BLaER1 treated with 17β-estradiol and CSF1 and Interleukin-3, amounts not matched to agents 10 nM and 100 nM (cell line): ENCODE measurements around the gene LEFTY2.

Source experiments
- H3K27ac ChIP-seq, 11 experiments: shearing (Covaris generic); formaldehyde crosslinking; 2 replicates each; pipeline ENCODE4 v1.8.1; 2022
- H3K27me3 ChIP-seq, 11 experiments: shearing (Covaris generic); formaldehyde crosslinking; 2 replicates each; pipeline ENCODE4 v1.8.1; 2022
- H3K36me3 ChIP-seq, 11 experiments: shearing (Covaris generic); formaldehyde crosslinking; 2 replicates each; pipeline ENCODE4 v1.8.1; 2022
- H3K4me1 ChIP-seq, 10 experiments: shearing (Covaris generic); formaldehyde crosslinking; 2 replicates each; pipeline ENCODE4 v1.8.1; 2022
- H3K4me2 ChIP-seq, 11 experiments: shearing (Covaris generic); formaldehyde crosslinking; 2 replicates each; pipeline ENCODE4 v1.8.1; 2022
- H3K4me3 ChIP-seq, 10 experiments: shearing (Covaris generic); formaldehyde crosslinking; 2 replicates each; pipeline ENCODE4 v1.8.1; 2022
- H3K9ac ChIP-seq, 11 experiments: shearing (Covaris generic); formaldehyde crosslinking; 2 replicates each; pipeline ENCODE4 v1.8.1; 2022
- H3K9me3 ChIP-seq, 11 experiments: shearing (Covaris generic); formaldehyde crosslinking; replicated peaks in 1 of 11; 2 replicates each; pipeline ENCODE4 v1.8.1; 2022
- H4K20me1 ChIP-seq, 11 experiments: shearing (Covaris generic); formaldehyde crosslinking; 2 replicates each; pipeline ENCODE4 v1.8.1; 2022
- Cebpa-rat ChIP-seq, 11 experiments: shearing (Covaris generic); IDR thresholded peaks; 2 replicates each; pipeline ENCODE4 v1.8.1; 2022

Gene LEFTY2

GRCh38 chr1:225928186-225929175, 12.5 kb downstream of the LEFTY2 start:
- peak overlapping the region in 4 of 11 experiments; percentile 6 to 39 (median 32); a peak in 4 of 22 replicates for H3K27ac ChIP-seq
- no peak overlapping the region for H3K9ac ChIP-seq
- no peaks in the 10 kb centered on the region for H3K36me3 ChIP-seq

GRCh38 chr1:225926551-225927113, 14.4 kb downstream of the LEFTY2 start:
- peaks cover 0 to 8% (median 0%) of the 10 kb centered on the region in 11 experiments; a peak in 4 of 22 replicates for H4K20me1 ChIP-seq
- H3K27me3 ChIP-seq = no peaks in the 10 kb centered on the region
- no peak for TF ChIP-seq Cebpa-rat (IDR thresholded peaks at IDR 0.05)
- peak overlapping the region in 1 of 11 experiments; percentile 18; a peak in 2 of 22 replicates for H3K27ac ChIP-seq
- H3K4me3 ChIP-seq = no peak overlapping the region
- peaks cover 7 to 15% (median 11%) of the 10 kb centered on the region in 11 experiments for H3K36me3 ChIP-seq
- peak overlapping the region in 1 of 11 experiments; percentile 7; a peak in 1 of 22 replicates for H3K4me2 ChIP-seq
- H3K9me3 ChIP-seq = no peaks in the 10 kb centered on the region
- H3K9ac ChIP-seq = no peak overlapping the region
- peaks cover 25 to 34% (median 30%) of the 10 kb centered on the region in 10 experiments for H3K4me1 ChIP-seq

More at GRCh38 chr1:225928186-225929175, 12.5 kb downstream of the LEFTY2 start:
- Histone ChIP-seq H3K4me2 (peak overlapping the region in 1 of 11 experiments; percentile 4; a peak in 2 of 22 replicates), H3K27me3 (no peaks in the 10 kb centered on the region), H3K4me1 (peaks cover 7 to 16% (median 12%) of the 10 kb centered on the region in 10 experiments), H3K9me3 (no peaks in the 10 kb centered on the region), H4K20me1 (no peaks in the 10 kb centered on the region), H3K4me3 (no peak overlapping the region)
- TF ChIP-seq Cebpa-rat (IDR thresholded peaks at IDR 0.05) = no peak

GRCh38 chr1:225923692-225924555, 17.1 kb downstream of the LEFTY2 start, which contains the start of gene PYCR2:
PYCR2 (minus strand) TSS chr1:225924250; CDS start chr1:225924110, 140 bp downstream.
- no peaks in the 10 kb centered on the region for H3K27me3 ChIP-seq
- H3K36me3 ChIP-seq = peaks cover 17 to 37% (median 33%) of the 10 kb centered on the region in 11 experiments
- H3K4me2 ChIP-seq = peak within 1 kb of the TSS; percentile 92 to 100 (median 96)
- H3K4me1 ChIP-seq = peaks cover 50 to 61% (median 57%) of the 10 kb centered on the region in 10 experiments
- peak within 1 kb of the TSS; percentile 92 to 100 (median 95) for H3K9ac ChIP-seq
- peak within 1 kb of the TSS; percentile 91 to 100 (median 96) for H3K27ac ChIP-seq
- H4K20me1 ChIP-seq = peaks cover 0 to 21% (median 0%) of the 10 kb centered on the region in 11 experiments; a peak in 4 of 22 replicates
- no peaks in the 10 kb centered on the region for H3K9me3 ChIP-seq
- peak within 1 kb of the TSS; percentile 68 to 97 (median 86) for H3K4me3 ChIP-seq
- peak in 4 of 11 experiments; percentile 30 to 74 (median 52); a peak in 4 of 22 replicates for TF ChIP-seq Cebpa-rat (IDR thresholded peaks at IDR 0.05)

- Histone ChIP-seq H3K27ac (peak overlapping the region; percentile 91 to 100 (median 96)), H3K36me3 (peaks cover 23 to 43% (median 39%) of the 10 kb centered on the region in 11 experiments), H3K27me3 (no peaks in the 10 kb centered on the region), H3K9me3 (no peaks in the 10 kb centered on the region), H3K4me3 (peak overlapping the region; percentile 68 to 97 (median 86)), H3K9ac (peak overlapping the region; percentile 92 to 100 (median 95)), H4K20me1 (peaks cover 0 to 21% (median 0%) of the 10 kb centered on the region in 11 experiments; a peak in 4 of 22 replicates), H3K4me1 (peaks cover 50 to 64% (median 58%) of the 10 kb centered on the region in 10 experiments), H3K4me2 (peak overlapping the region; percentile 92 to 100 (median 96))
- TF ChIP-seq Cebpa-rat (IDR thresholded peaks at IDR 0.05) = no peak
Observed at GRCh38 chr1:225923381-225923691, 17.7 kb downstream of the LEFTY2 start.

- peak overlapping the region; percentile 92 to 100 (median 96) for H3K4me2 ChIP-seq
- peak overlapping the region in 9 of 10 experiments; percentile 68 to 97 (median 88); a peak in 6 of 20 replicates for H3K4me3 ChIP-seq
- no peaks in the 10 kb centered on the region for H3K9me3 ChIP-seq
- peaks cover 36 to 56% (median 52%) of the 10 kb centered on the region in 11 experiments for H3K36me3 ChIP-seq
- no peak for TF ChIP-seq Cebpa-rat (IDR thresholded peaks at IDR 0.05)
- H3K4me1 ChIP-seq = peaks cover 50 to 70% (median 55%) of the 10 kb centered on the region in 10 experiments
- peak overlapping the region; percentile 92 to 100 (median 95); a peak in 17 of 22 replicates for H3K9ac ChIP-seq
- H3K27me3 ChIP-seq = no peaks in the 10 kb centered on the region
- peaks cover 0 to 21% (median 0%) of the 10 kb centered on the region in 11 experiments; a peak in 4 of 22 replicates for H4K20me1 ChIP-seq
- H3K27ac ChIP-seq = peak overlapping the region in 10 of 11 experiments; percentile 31 to 100 (median 97); a peak in 19 of 22 replicates
Observed at GRCh38 chr1:225921734-225922709, 19.0 kb downstream of the LEFTY2 start.

- Histone ChIP-seq H3K4me2 (peak overlapping the region; percentile 92 to 100 (median 96)), H3K9ac (peak overlapping the region in 9 of 11 experiments; percentile 33 to 68 (median 55); a peak in 14 of 22 replicates), H3K36me3 (peaks cover 57 to 77% (median 70%) of the 10 kb centered on the region in 11 experiments), H3K4me1 (peaks cover 48 to 61% (median 52%) of the 10 kb centered on the region in 10 experiments), H3K9me3 (no peaks in the 10 kb centered on the region), H3K27me3 (no peaks in the 10 kb centered on the region), H3K4me3 (0 out of 20 replicates have a peak overlapping the region, but pooled peaks of 2 of the 10 experiments have one; percentile 13 to 17), H3K27ac (peak overlapping the region; percentile 2 to 100 (median 93); a peak in 21 of 22 replicates), H4K20me1 (peaks cover 0 to 21% (median 0%) of the 10 kb centered on the region in 11 experiments; a peak in 6 of 22 replicates)
- peak in 2 of 11 experiments; percentile 20 to 40; a peak in 1 of 22 replicates for TF ChIP-seq Cebpa-rat (IDR thresholded peaks at IDR 0.05)
Observed at GRCh38 chr1:225919906-225920305, 21.1 kb downstream of the LEFTY2 start.

GRCh38 chr1:225918280-225918679, 22.7 kb downstream of the LEFTY2 start:
- Histone ChIP-seq H4K20me1 (peaks cover 0 to 21% (median 0%) of the 10 kb centered on the region in 11 experiments; a peak in 6 of 22 replicates), H3K36me3 (peaks cover 66 to 93% (median 81%) of the 10 kb centered on the region in 11 experiments), H3K27me3 (no peaks in the 10 kb centered on the region), H3K27ac (peak overlapping the region in 5 of 11 experiments; percentile 2 to 100 (median 10); a peak in 2 of 22 replicates), H3K9ac (no peak overlapping the region), H3K4me2 (no peak overlapping the region), H3K4me3 (no peak overlapping the region), H3K9me3 (no peaks in the 10 kb centered on the region), H3K4me1 (peaks cover 41 to 54% (median 45%) of the 10 kb centered on the region in 10 experiments)
- TF ChIP-seq Cebpa-rat (IDR thresholded peaks at IDR 0.05) = no peak
